ENCODE data around the gene TMEM255A. TPM values are rescaled to one million over a fixed set of nuclear protein-coding genes. Genes with fewer than 3 reads are reported as not detected.

The TMEM255A gene
- total and polyA plus RNA-seq, 2 of the 13 experiments (the other 11 are each of a cell fraction or from before 2014, with no cell fraction given): 0.13 to 0.40 TPM

GRCh38 chrX:120250522-120251271 lies 60.6 kb downstream of the TMEM255A start, which contains the start of gene ZBTB33 (continued):
- no peak for TF ChIP-seq ZSCAN5A (CRISPR knock-in tag; IDR thresholded peaks at IDR 0.05; ENCODE audit: borderline replicate concordance)
- TF ChIP-seq ATRX (CRISPR knock-in tag; IDR thresholded peaks at IDR 0.05; ENCODE audit: borderline replicate concordance): no peak
- no peak for TF ChIP-seq CC2D1A (CRISPR knock-in tag; IDR thresholded peaks at IDR 0.05)
- TF ChIP-seq ONECUT2 (CRISPR knock-in tag; IDR thresholded peaks at IDR 0.05): no peak
- no peak for TF ChIP-seq U2AF1 (optimal IDR thresholded peaks at IDR 0.05; ENCODE audit: low read depth, low read length)
- peak; percentile 76 for TF ChIP-seq UBTF (CRISPR knock-in tag; IDR thresholded peaks at IDR 0.05)
- no peak for TF ChIP-seq ZNF549 (CRISPR knock-in tag; IDR thresholded peaks at IDR 0.05)
- TF ChIP-seq ZNF574 (CRISPR knock-in tag; IDR thresholded peaks at IDR 0.05): peak; percentile 71
- peak; percentile 90 for TF ChIP-seq KDM2A (CRISPR knock-in tag; IDR thresholded peaks at IDR 0.05; ENCODE audit: borderline replicate concordance, low read depth)
- no peak for TF ChIP-seq ZNF543 (CRISPR knock-in tag; IDR thresholded peaks at IDR 0.05)
- no peak for TF ChIP-seq ZNF256 (CRISPR knock-in tag; conservative IDR thresholded peaks at IDR 0.05)
- TF ChIP-seq ZFYVE20 (CRISPR knock-in tag; IDR thresholded peaks at IDR 0.05; ENCODE audit: borderline replicate concordance, low read depth): no peak
- no peak for TF ChIP-seq ZNF597 (CRISPR knock-in tag; IDR thresholded peaks at IDR 0.05)
- no peak for TF ChIP-seq LCORL (IDR thresholded peaks at IDR 0.05)
- 0 out of 2 replicates have a peak, but pooled peaks have one; percentile 57 for TF ChIP-seq LCORL (CRISPR knock-in tag; IDR thresholded peaks at IDR 0.05)
- TF ChIP-seq ZNF598 (CRISPR knock-in tag; IDR thresholded peaks at IDR 0.05; ENCODE audit: borderline replicate concordance): no peak
- TF ChIP-seq SOX5 (CRISPR knock-in tag; IDR thresholded peaks at IDR 0.05; ENCODE audit: borderline replicate concordance): no peak
- TF ChIP-seq TFE3 (CRISPR knock-in tag; IDR thresholded peaks at IDR 0.05): no peak
- TF ChIP-seq KDM6A (CRISPR knock-in tag; IDR thresholded peaks at IDR 0.05; ENCODE audit: low read depth): no peak
- TF ChIP-seq PAF1 (CRISPR knock-in tag; IDR thresholded peaks at IDR 0.05): no peak
